CD4-positive, alpha-beta T cell treated with Interleukin-4 for 4 hours (primary cell): ENCODE measurements around the gene LENG9.

ENCODE experiments used
- DNase-seq: peaks from one replicate; pipeline ENCODE4 v3.0.0-alpha.2; 2020

Gene LENG9

GRCh38 chr19:54420068-54420382, 43.6 kb downstream of the LENG9 start:
- DNase-seq = no peak

GRCh38 chr19:54418930-54419800, 44.4 kb downstream of the LENG9 start:
- DNase-seq = no peak

GRCh38 chr19:54418030-54418929, 45.3 kb downstream of the LENG9 start:
- no peak for DNase-seq

- DNase-seq = no peak
These were observed 46.7 kb downstream of the LENG9 start for GRCh38 chr19:54416695-54417491.

- DNase-seq = no peak
These were observed 47.5 kb downstream of the LENG9 start for GRCh38 chr19:54415901-54416673.

- DNase-seq = no peak
These were observed 48.2 kb downstream of the LENG9 start, which contains the start of gene TTYH1 for GRCh38 chr19:54415208-54415900. TTYH1 (plus strand) TSS chr19:54415464; CDS start chr19:54415553, 89 bp downstream.

GRCh38 chr19:54414156-54414555, 49.4 kb downstream of the LENG9 start:
- DNase-seq = no peak

- no peak for DNase-seq
These were observed 50.7 kb downstream of the LENG9 start for GRCh38 chr19:54412877-54413276.
